Esophagus squamous epithelium (tissue), 5 donors: ENCODE data around the gene HTR3A. TPM values are rescaled to one million over a fixed set of nuclear protein-coding genes. Genes with fewer than 3 reads are reported as not detected.

Experiments
- DNase-seq: peaks from one replicate; lab custom pipeline; 2025; lab: John Stamatoyannopoulos, UW
- H3K27ac ChIP-seq, 4 donors: fragments of 200-600 bp; sonication (generic); one replicate each; pipeline ENCODE4 v1.5.1; 2016 to 2019; ENCODE audit warnings: mild to moderate bottlenecking in 1 of 4
- H3K27me3 ChIP-seq, 4 donors: fragments of 200-600 bp; sonication (generic); 1 replicate in 3 of 4; 2 replicates in 1 of 4; pipeline versions ENCODE4 v1.5.1 to v1.6.0; 2017 to 2021; ENCODE audit warnings: antibody characterized with exemption in 1 of 4
- H3K36me3 ChIP-seq, 3 donors: fragments of 200-600 bp; sonication (generic); one replicate each; pipeline ENCODE4 v1.5.1; 2016 to 2019
- H3K4me1 ChIP-seq, 3 donors: fragments of 200-600 bp; sonication (generic); one replicate each; pipeline ENCODE4 v1.5.1; 2017 to 2019
- H3K4me3 ChIP-seq, 4 donors: fragments of 200-600 bp; sonication (generic); 1 replicate in 3 of 4; 2 replicates in 1 of 4; pipeline ENCODE4 v1.5.1; 2016 to 2019; ENCODE audit warnings: mild to moderate bottlenecking in 2 of 4, moderate library complexity in 1 of 4
- H3K9me3 ChIP-seq, 3 donors: fragments of 200-600 bp; sonication (generic); one replicate each; pipeline ENCODE4 v1.5.1; 2016 to 2019
- CTCF ChIP-seq, 6 experiments: fragments of 450-650 bp in 4 of 6; fragments of 200-600 bp in 2 of 6; sonication (generic) in 2 of 6; IDR thresholded peaks; one replicate each; pipeline ENCODE4 v1.5.1; 2016 to 2019; ENCODE audit warnings: antibody characterized with exemption in 6 of 6, mild to moderate bottlenecking in 4 of 6, moderate library complexity in 4 of 6
- POLR2A ChIP-seq, 4 donors: fragments of 450-650 bp; IDR thresholded peaks; one replicate each; pipeline ENCODE4 v1.6.1; 2017; ENCODE audit warnings: antibody characterized with exemption in 4 of 4, mild to moderate bottlenecking in 4 of 4, moderate library complexity in 3 of 4
- WGBS, 2 donors: methylation state at CpG; one replicate each; pipeline ENCODE4 v1.1.5; 2018; 5-methylcytosine and 5-hydroxymethylcytosine counted together
- intact Hi-C: fragments of 100-400 bp; cut with DNase I; formaldehyde crosslinking; loops from one replicate; pipeline ENCODE4 v1.15.0; 2022
- total RNA-seq, 4 donors: library from RNA; depleted of rRNA; stranded (reverse); fragments of >200 nt; gene quantifications; one replicate each; pipeline ENCODE4 v1.1.0, GENCODE V29; 2016
- donor health status: DM: yes; HTN: yes; CAD: no.

HTR3A gene
- total RNA-seq, 4 donors from 2014 or later, result not detected

- Histone ChIP-seq H3K4me3 (no peak overlapping the region), H3K27ac (no peak overlapping the region), H3K27me3 (peaks cover 0 to 65% (median 0%) of the 10 kb centered on the region in 4 donors), H3K9me3 (no peaks in the 10 kb centered on the region), H3K4me1 (no peaks in the 10 kb centered on the region), H3K36me3 (no peaks in the 10 kb centered on the region)
- 12 to 26% methylated on average over 6 of the region's 7 CpGs for WGBS, 2 donors
- intact Hi-C loops, result loop anchor here (10.0 kb wide), 1 partner anchor 272 kb away; no protein-coding TSS in a partner anchor
- no peak for TF ChIP-seq POLR2A (IDR thresholded peaks at IDR 0.05)
- no peak for TF ChIP-seq CTCF (IDR thresholded peaks at IDR 0.05)
- no peak for DNase-seq
Observed at GRCh38 chr11:113992459-113993110, 17.7 kb downstream of the HTR3A start.

- Histone ChIP-seq H3K9me3 (no peaks in the 10 kb centered on the region), H3K27me3 (peaks cover 0 to 72% (median 0%) of the 10 kb centered on the region in 4 donors), H3K4me3 (no peak overlapping the region), H3K4me1 (no peaks in the 10 kb centered on the region), H3K36me3 (no peaks in the 10 kb centered on the region), H3K27ac (no peak overlapping the region)
- no peak for DNase-seq
- intact Hi-C loops, result loop anchor here (10.0 kb wide), 1 partner anchor 270 kb away; no protein-coding TSS in a partner anchor
- TF ChIP-seq CTCF (IDR thresholded peaks at IDR 0.05) (peak; percentile 50 to 69 (median 63)), POLR2A (IDR thresholded peaks at IDR 0.05) (no peak)
- WGBS, 2 donors, result 0 to 2% methylated on average over 3 to 6 of the region's 6 CpGs
Observed at GRCh38 chr11:113994077-113994954, 19.4 kb downstream of the HTR3A start.

DNA sequence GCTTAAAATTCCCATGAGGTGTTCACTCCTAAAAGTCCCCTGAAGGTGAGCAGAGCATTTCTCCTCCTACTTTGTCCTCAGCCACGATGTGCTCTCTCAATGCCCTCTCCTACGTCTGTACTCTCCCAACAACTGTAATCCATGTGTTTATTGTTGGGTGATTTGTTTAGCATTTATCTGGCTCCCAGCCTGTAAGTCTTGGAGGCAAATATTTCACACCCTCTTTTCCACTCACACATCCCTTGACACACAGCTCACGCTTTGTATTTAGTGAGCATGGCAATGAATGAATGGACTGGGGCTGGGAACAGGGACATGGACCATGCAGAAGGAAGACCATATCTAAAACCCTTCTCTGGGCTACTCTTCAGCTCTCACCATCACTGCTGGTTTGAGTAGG is 22.6 kb downstream of the HTR3A start:
- Histone ChIP-seq H3K4me1 (no peaks in the 10 kb centered on the region), H3K36me3 (no peaks in the 10 kb centered on the region), H3K9me3 (no peaks in the 10 kb centered on the region), H3K27ac (no peak overlapping the region), H3K4me3 (no peak overlapping the region), H3K27me3 (peaks cover 0 to 63% (median 0%) of the 10 kb centered on the region in 4 donors)
- TF ChIP-seq POLR2A (IDR thresholded peaks at IDR 0.05) (no peak), CTCF (IDR thresholded peaks at IDR 0.05) (no peak)
- DNase-seq, result no peak
- 21 to 24% methylated on average over 3 of the region's 3 CpGs for WGBS, 2 donors
- intact Hi-C loops, result loop anchor here (10.0 kb wide), 1 partner anchor 267 kb away; no protein-coding TSS in a partner anchor

DNA sequence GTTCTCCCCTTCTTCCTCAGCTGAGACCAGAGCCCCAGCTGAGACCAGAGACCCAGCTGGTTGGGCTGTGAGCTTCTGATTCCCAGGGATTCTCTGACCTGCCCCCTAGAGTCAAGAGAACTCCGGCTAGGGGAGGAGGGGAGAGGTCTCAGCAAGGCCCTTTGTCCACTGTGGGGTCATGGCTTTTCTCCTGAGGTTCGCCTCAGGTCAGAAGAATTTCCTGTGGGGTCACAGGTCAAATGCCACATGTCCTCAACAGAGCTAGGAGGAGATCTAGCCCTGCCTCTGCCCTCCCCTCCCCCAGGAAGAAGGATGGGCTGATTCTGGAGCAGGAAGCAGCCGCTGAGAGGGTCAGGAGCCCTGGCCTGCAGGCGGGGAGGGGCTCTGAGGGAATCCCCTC is 23.7 kb downstream of the HTR3A start:
- no peak for DNase-seq
- no peaks in the 10 kb centered on the region for H3K9me3 ChIP-seq
- no peak overlapping the region for H3K27ac ChIP-seq
- no peak for TF ChIP-seq POLR2A (IDR thresholded peaks at IDR 0.05)
- no peak for TF ChIP-seq CTCF (IDR thresholded peaks at IDR 0.05)
- WGBS, 2 donors, result no CpG with 5 or more reads among the region's 4 CpGs
- H3K36me3 ChIP-seq, result no peaks in the 10 kb centered on the region
- intact Hi-C loops, result loop anchor here (10.0 kb wide), 1 partner anchor 266 kb away; no protein-coding TSS in a partner anchor
- peaks cover 0 to 53% (median 0%) of the 10 kb centered on the region in 4 donors for H3K27me3 ChIP-seq
- H3K4me1 ChIP-seq, result no peaks in the 10 kb centered on the region
- H3K4me3 ChIP-seq, result no peak overlapping the region

DNA sequence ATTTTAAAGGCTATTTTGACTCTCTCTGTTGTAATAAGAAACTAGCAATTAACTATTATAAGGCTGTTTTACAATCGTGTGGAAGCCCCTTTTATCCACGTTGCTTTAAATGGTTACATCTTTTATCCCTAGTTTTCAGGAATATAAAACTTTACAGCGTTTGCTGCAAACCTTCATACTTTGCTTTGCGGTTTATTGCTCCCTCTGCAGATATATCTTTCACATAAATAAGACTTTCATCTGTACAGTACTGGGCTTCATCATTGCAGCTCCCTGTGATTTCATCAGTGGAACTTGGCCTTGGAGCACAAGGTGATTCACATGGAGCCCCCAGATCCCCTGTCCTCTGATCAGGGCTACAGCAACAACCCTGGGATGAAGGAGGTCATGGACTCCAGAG is 25.6 kb downstream of the HTR3A start:
- peaks cover 0 to 39% (median 0%) of the 10 kb centered on the region in 4 donors for H3K27me3 ChIP-seq
- no peak overlapping the region for H3K4me3 ChIP-seq
- no peak for TF ChIP-seq CTCF (IDR thresholded peaks at IDR 0.05)
- no peak for TF ChIP-seq POLR2A (IDR thresholded peaks at IDR 0.05)
- no peak overlapping the region for H3K27ac ChIP-seq
- 72 to 76% methylated on average over 4 of the region's 4 CpGs for WGBS, 2 donors
- intact Hi-C loops, result no loop called here
- H3K9me3 ChIP-seq, result no peaks in the 10 kb centered on the region
- H3K4me1 ChIP-seq, result no peaks in the 10 kb centered on the region
- no peak for DNase-seq
- no peaks in the 10 kb centered on the region for H3K36me3 ChIP-seq
